Calu3 (cell line): ENCODE results near the gene KCNJ5. TPM values are rescaled to one million over a fixed set of nuclear protein-coding genes. Genes with fewer than 3 reads are reported as not detected.

Source experiments
- BruUV-seq: library from RNA; stranded (reverse); fragments of 400-500 nt; replicated peaks from 2 replicates; lab custom pipeline; 2021; lab: Mats Ljungman, UMichigan
- CTCF ChIA-PET: fragments of 300-600 bp; sonication (Branson Sonifier 250); formaldehyde crosslinking; loops from one replicate; lab custom pipeline; 2022; ENCODE audit warnings: antibody characterized with exemption; lab: Charles Lee
- DNase-seq: peaks from one replicate; pipeline ENCODE4 v3.0.0; 2022
- H3K27ac Mint-ChIP-seq: one replicate; pipeline ENCODE4 v1.8.0; 2022; ENCODE audit warnings: mixed read lengths; ENCODE audit not compliant: unreplicated experiment
- H3K27me3 Mint-ChIP-seq: one replicate; pipeline ENCODE4 v1.8.0; 2022; ENCODE audit warnings: mixed read lengths; ENCODE audit not compliant: unreplicated experiment
- H3K36me3 Mint-ChIP-seq: one replicate; pipeline ENCODE4 v1.8.0; 2022; ENCODE audit warnings: mild to moderate bottlenecking, moderate library complexity, mixed read lengths; ENCODE audit not compliant: insufficient read depth, unreplicated experiment
- H3K4me1 Mint-ChIP-seq: one replicate; pipeline ENCODE4 v1.8.0; 2022; ENCODE audit warnings: mild to moderate bottlenecking, low read depth, mixed read lengths; ENCODE audit not compliant: unreplicated experiment
- H3K4me3 Mint-ChIP-seq: one replicate; pipeline ENCODE4 v1.8.0; 2022; ENCODE audit warnings: mild to moderate bottlenecking, low read depth, moderate library complexity, mixed read lengths; ENCODE audit not compliant: unreplicated experiment
- H3K9me3 Mint-ChIP-seq: one replicate; pipeline ENCODE4 v1.8.0; 2022; ENCODE audit warnings: low read depth, mixed read lengths; ENCODE audit not compliant: unreplicated experiment
- CTCF ChIP-seq: fragments of 200-600 bp; IDR thresholded peaks from one replicate; pipeline ENCODE4 v1.8.0; 2022; ENCODE audit warnings: antibody characterized with exemption; ENCODE audit not compliant: unreplicated experiment
- intact Hi-C: fragments of 100-400 bp; cut with micrococcal nuclease; formaldehyde crosslinking; loops from one replicate; pipeline ENCODE4 v1.10.0; 2022; ENCODE audit not compliant: unreplicated experiment
- total RNA-seq: library from RNA; stranded (reverse); gene quantifications from 2 replicates; pipeline ENCODE4 v1.2.3, GENCODE V29; 2022

Gene KCNJ5
- total RNA-seq, 1 experiment from 2014 or later: not detected

DNA sequence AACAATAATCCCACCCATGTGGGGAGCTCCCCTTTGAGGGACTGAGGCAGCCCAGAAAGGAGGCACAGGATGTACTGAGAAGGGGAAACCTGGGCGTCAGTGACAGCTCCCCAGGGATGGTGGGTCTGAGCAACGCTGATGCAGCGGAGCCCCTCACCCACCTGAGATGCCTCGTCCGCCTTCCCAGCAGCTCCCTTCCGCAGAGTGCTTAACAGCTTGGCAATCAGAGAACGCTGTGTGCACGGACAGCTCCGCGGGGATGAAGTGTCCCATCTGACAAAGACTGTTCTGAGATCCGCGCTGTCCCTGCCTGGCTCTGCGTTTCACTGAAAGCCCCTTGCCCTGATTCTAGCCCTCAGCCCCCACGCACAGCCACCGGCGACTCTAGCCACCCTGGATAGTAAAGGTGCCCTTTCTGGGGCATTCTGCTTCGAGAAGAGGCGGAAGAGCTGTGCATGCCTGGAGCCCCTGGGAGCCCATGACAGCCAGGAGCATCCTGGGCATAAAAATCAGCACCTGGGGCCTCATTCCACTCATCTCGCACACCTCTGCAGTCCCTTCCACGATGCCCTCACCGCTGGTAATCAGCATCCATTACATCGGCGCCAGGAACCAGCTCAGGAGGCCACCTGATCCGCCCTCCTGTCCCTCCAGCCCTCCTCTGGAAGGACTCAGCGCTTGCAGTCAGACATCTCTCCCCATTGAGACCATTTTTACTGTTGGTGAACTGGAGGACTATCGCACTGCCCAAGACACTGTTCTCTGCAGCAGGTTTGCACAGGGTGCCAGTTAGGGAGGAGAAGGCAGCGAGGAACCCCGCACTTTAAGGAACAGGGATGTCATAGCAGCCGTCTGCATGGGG lies 10.7 kb downstream of the KCNJ5 start:
- intact Hi-C loops: no loop called here
- peaks cover 13% of the 10 kb centered on the region for H3K4me1 Mint-ChIP-seq
- no peak overlapping the region for H3K27ac Mint-ChIP-seq
- no TSS peak for BruUV-seq
- H3K36me3 Mint-ChIP-seq: peaks cover 7% of the 10 kb centered on the region
- DNase-seq: no peak
- CTCF ChIA-PET: no interaction called here
- no peaks in the 10 kb centered on the region for H3K27me3 Mint-ChIP-seq
- H3K4me3 Mint-ChIP-seq: no peak overlapping the region
- no peak for TF ChIP-seq CTCF
- no peaks in the 10 kb centered on the region for H3K9me3 Mint-ChIP-seq

GRCh38 chr11:128902515-128903066 lies 11.4 kb downstream of the KCNJ5 start:
- no peak for TF ChIP-seq CTCF
- CTCF ChIA-PET: no interaction called here
- Mint-ChIP-seq H3K27ac (no peak overlapping the region), H3K4me1 (peaks cover 13% of the 10 kb centered on the region), H3K27me3 (no peaks in the 10 kb centered on the region), H3K4me3 (no peak overlapping the region), H3K9me3 (no peaks in the 10 kb centered on the region), H3K36me3 (peaks cover 7% of the 10 kb centered on the region)
- no TSS peak for BruUV-seq
- no peak for DNase-seq
- intact Hi-C loops: no loop called here

- Mint-ChIP-seq H3K9me3 (no peaks in the 10 kb centered on the region), H3K4me1 (peaks cover 9% of the 10 kb centered on the region), H3K27ac (no peak overlapping the region), H3K4me3 (no peak overlapping the region), H3K36me3 (peaks cover 7% of the 10 kb centered on the region), H3K27me3 (no peaks in the 10 kb centered on the region)
- no peak for DNase-seq
- TF ChIP-seq CTCF: no peak
- BruUV-seq: no TSS peak
- intact Hi-C loops: no loop called here
- CTCF ChIA-PET: no interaction called here
These were observed 12.3 kb downstream of the KCNJ5 start for GRCh38 chr11:128903248-128904061.

- no peak for DNase-seq
- H3K27me3 Mint-ChIP-seq: no peaks in the 10 kb centered on the region
- no TSS peak for BruUV-seq
- peaks cover 7% of the 10 kb centered on the region for H3K36me3 Mint-ChIP-seq
- H3K4me3 Mint-ChIP-seq: peak overlapping the region; percentile 72
- intact Hi-C loops: no loop called here
- TF ChIP-seq CTCF: no peak
- H3K9me3 Mint-ChIP-seq: no peaks in the 10 kb centered on the region
- CTCF ChIA-PET: no interaction called here
- peaks cover under 1% of the 10 kb centered on the region for H3K4me1 Mint-ChIP-seq
- H3K27ac Mint-ChIP-seq: no peak overlapping the region
These were observed 13.1 kb downstream of the KCNJ5 start for GRCh38 chr11:128904303-128904655.
